Measurements from ENCODE around the gene LEP. TPM values are rescaled to one million over a fixed set of nuclear protein-coding genes. Genes with fewer than 3 reads are reported as not detected.

Gene LEP
- total RNA-seq, 1 experiment from 2014 or later: not detected

DNA sequence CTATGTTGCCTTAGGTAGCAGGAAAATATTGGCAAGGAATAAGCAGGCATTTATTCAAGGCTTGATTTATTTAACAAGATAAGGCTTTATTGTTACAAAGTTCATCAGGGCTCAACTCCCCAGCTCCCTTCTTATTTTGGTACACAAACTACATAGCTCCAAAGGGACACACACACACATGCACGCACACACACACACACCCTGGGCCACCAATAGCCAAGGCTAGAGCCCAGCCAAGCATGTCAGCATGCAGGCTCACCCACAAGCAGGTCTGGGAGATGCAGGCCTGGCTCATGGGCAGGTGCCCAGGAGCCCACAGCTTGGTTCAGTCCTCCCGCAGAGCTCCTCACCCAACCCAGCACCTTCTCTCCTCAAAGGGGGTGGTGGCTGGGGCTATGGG, 23.4 kb downstream of the LEP start:
- DNase-seq (ENCODE audit: low read depth, low spot score): no peak

More for the DNA sequence above, 23.4 kb downstream of the LEP start:
- no peak overlapping the region for H3K4me3 ChIP-seq (replicated peaks in 1 of 2; ENCODE audit: low read depth in 1 of 2, low read length in 2 of 2)
- no peaks in the 10 kb centered on the region for H3K9me3 ChIP-seq (ENCODE audit: control insufficient read depth in 1 of 2, insufficient read depth in 1 of 2, low read depth in 1 of 2, low read length in 2 of 2)
- intact Hi-C loops (cut with micrococcal nuclease): no loop called here
- CTCF ChIA-PET: no interaction called here
- H3K27me3 ChIP-seq (ENCODE audit: insufficient read depth, low read length): no peaks in the 10 kb centered on the region
- no peak for ATAC-seq
- no peak overlapping the region for H2AFZ ChIP-seq (ENCODE audit: low read depth, low read length, poor library complexity, severe bottlenecking)
- no TSS peak for BruUV-seq (replicated peaks)
- H3K27ac ChIP-seq (ENCODE audit: low read depth, low read length): no peak overlapping the region
- peaks cover 27 to 33% of the 10 kb centered on the region in 2 experiments for H3K4me1 ChIP-seq (ENCODE audit: control insufficient read depth in 1 of 2, insufficient read depth in 2 of 2, low read length in 2 of 2)
- POLR2A ChIA-PET: no interaction called here
- H4K20me1 ChIP-seq (ENCODE audit: insufficient read depth): no peaks in the 10 kb centered on the region
- no peaks in the 10 kb centered on the region for H3K79me2 ChIP-seq (ENCODE audit: insufficient read depth, low read length)
- H3K9me2 ChIP-seq (ENCODE audit: insufficient read depth): no peaks in the 10 kb centered on the region
- H3K4me2 ChIP-seq (ENCODE audit: low read length): no peak overlapping the region
- RAD21 ChIA-PET (ENCODE audit: low non-redundant PET in 1 of 2, low total read pairs in 2 of 2, uncharacterized antibody in 2 of 2, unreplicated experiment in 2 of 2): no interaction called here
- H3K36me3 ChIP-seq (ENCODE audit: control insufficient read depth in 1 of 2, insufficient read depth in 2 of 2, low read length in 2 of 2): no peaks in the 10 kb centered on the region
- TF ChIP-seq, protein P1, sequence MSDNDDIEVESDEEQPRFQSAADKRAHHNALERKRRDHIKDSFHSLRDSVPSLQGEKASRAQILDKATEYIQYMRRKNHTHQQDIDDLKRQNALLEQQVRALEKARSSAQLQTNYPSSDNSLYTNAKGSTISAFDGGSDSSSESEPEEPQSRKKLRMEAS (IDR thresholded peaks at IDR 0.05): no peak
- TF ChIP-seq, protein P2, sequence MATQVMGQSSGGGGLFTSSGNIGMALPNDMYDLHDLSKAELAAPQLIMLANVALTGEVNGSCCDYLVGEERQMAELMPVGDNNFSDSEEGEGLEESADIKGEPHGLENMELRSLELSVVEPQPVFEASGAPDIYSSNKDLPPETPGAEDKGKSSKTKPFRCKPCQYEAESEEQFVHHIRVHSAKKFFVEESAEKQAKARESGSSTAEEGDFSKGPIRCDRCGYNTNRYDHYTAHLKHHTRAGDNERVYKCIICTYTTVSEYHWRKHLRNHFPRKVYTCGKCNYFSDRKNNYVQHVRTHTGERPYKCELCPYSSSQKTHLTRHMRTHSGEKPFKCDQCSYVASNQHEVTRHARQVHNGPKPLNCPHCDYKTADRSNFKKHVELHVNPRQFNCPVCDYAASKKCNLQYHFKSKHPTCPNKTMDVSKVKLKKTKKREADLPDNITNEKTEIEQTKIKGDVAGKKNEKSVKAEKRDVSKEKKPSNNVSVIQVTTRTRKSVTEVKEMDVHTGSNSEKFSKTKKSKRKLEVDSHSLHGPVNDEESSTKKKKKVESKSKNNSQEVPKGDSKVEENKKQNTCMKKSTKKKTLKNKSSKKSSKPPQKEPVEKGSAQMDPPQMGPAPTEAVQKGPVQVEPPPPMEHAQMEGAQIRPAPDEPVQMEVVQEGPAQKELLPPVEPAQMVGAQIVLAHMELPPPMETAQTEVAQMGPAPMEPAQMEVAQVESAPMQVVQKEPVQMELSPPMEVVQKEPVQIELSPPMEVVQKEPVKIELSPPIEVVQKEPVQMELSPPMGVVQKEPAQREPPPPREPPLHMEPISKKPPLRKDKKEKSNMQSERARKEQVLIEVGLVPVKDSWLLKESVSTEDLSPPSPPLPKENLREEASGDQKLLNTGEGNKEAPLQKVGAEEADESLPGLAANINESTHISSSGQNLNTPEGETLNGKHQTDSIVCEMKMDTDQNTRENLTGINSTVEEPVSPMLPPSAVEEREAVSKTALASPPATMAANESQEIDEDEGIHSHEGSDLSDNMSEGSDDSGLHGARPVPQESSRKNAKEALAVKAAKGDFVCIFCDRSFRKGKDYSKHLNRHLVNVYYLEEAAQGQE (IDR thresholded peaks at IDR 0.05; ENCODE audit: low read depth): no peak
- TF ChIP-seq, protein P3, sequence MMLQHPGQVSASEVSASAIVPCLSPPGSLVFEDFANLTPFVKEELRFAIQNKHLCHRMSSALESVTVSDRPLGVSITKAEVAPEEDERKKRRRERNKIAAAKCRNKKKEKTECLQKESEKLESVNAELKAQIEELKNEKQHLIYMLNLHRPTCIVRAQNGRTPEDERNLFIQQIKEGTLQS (IDR thresholded peaks at IDR 0.05): no peak
- TF ChIP-seq POLR2A (IDR thresholded peaks at IDR 0.05; ENCODE audit: borderline replicate concordance, extremely low read depth, insufficient read depth, insufficient read length) (no peak), ELF1 (IDR thresholded peaks at IDR 0.05; ENCODE audit: borderline replicate concordance, low read depth) (no peak), ZFX (IDR thresholded peaks at IDR 0.05) (no peak), RAD21 (IDR thresholded peaks at IDR 0.05; ENCODE audit: low read depth) (no peak), EZH2phosphoT487 (IDR thresholded peaks at IDR 0.05; ENCODE audit: borderline replicate concordance) (no peak), EZH2 (IDR thresholded peaks at IDR 0.05) (no peak), CBX3 (IDR thresholded peaks at IDR 0.05; ENCODE audit: low read depth) (no peak)
- TF ChIP-seq, protein P4, sequence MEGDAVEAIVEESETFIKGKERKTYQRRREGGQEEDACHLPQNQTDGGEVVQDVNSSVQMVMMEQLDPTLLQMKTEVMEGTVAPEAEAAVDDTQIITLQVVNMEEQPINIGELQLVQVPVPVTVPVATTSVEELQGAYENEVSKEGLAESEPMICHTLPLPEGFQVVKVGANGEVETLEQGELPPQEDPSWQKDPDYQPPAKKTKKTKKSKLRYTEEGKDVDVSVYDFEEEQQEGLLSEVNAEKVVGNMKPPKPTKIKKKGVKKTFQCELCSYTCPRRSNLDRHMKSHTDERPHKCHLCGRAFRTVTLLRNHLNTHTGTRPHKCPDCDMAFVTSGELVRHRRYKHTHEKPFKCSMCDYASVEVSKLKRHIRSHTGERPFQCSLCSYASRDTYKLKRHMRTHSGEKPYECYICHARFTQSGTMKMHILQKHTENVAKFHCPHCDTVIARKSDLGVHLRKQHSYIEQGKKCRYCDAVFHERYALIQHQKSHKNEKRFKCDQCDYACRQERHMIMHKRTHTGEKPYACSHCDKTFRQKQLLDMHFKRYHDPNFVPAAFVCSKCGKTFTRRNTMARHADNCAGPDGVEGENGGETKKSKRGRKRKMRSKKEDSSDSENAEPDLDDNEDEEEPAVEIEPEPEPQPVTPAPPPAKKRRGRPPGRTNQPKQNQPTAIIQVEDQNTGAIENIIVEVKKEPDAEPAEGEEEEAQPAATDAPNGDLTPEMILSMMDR (IDR thresholded peaks at IDR 0.05 in 2 of 3, conservative IDR thresholded peaks at IDR 0.05 in 1 of 3; ENCODE audit: borderline replicate concordance in 1 of 3, insufficient read depth in 1 of 3, low read depth in 2 of 3, low read length in 2 of 3): no peak
- H3K9ac ChIP-seq (ENCODE audit: low read length): no peak overlapping the region
